NCI-H187 treated with DMSO at 0.1 percent for 48 hours (cell line): ENCODE measurements around the gene TKTL1.

Experiments
- DNase-seq: peaks from one replicate; lab custom pipeline; 2025; lab: John Stamatoyannopoulos, UW

Gene TKTL1

GRCh38 chrX:154378059-154378798, 82.6 kb downstream of the TKTL1 start:
- DNase-seq, result no peak

- peak; percentile 94 for DNase-seq
Measured at GRCh38 chrX:154378799-154379568, 83.4 kb downstream of the TKTL1 start, which contains the start of gene EMD. EMD (plus strand) TSS chrX:154379295; CDS start chrX:154379485, 190 bp downstream.

- no peak for DNase-seq
Measured at GRCh38 chrX:154379569-154379951, 84.0 kb downstream of the TKTL1 start.
